HepG2 (cell line): Measurements from ENCODE around the gene ZFP69. TPM values are rescaled to one million over a fixed set of nuclear protein-coding genes. Genes with fewer than 3 reads are reported as not detected.

ENCODE experiments used
- JUN ChIP-seq: sonication (generic); formaldehyde crosslinking; IDR thresholded peaks from 2 replicates; pipeline ENCODE4 v1.4.0; 2020; ENCODE audit warnings: mild to moderate bottlenecking, missing genetic modification reagents
- JUND ChIP-seq: sonication (generic); formaldehyde crosslinking; IDR thresholded peaks from 2 replicates; pipeline ENCODE4 v1.8.0; 2022; ENCODE audit warnings: mild to moderate bottlenecking, missing genetic modification reagents
- MED13 ChIP-seq: sonication (generic); formaldehyde crosslinking; IDR thresholded peaks from 2 replicates; pipeline ENCODE4 v1.5.0; 2020; ENCODE audit warnings: missing genetic modification reagents
- MTA3 ChIP-seq: sonication (generic); formaldehyde crosslinking; IDR thresholded peaks from 2 replicates; pipeline ENCODE4 v1.4.0; 2020; ENCODE audit warnings: missing genetic modification reagents
- NCOA5 ChIP-seq: sonication (generic); formaldehyde crosslinking; IDR thresholded peaks from 2 replicates; pipeline ENCODE4 v1.4.0; 2020; ENCODE audit warnings: missing genetic modification reagents
- PAX8 ChIP-seq: sonication (generic); formaldehyde crosslinking; IDR thresholded peaks from 2 replicates; pipeline ENCODE4 v1.8.0; 2022; ENCODE audit warnings: mild to moderate bottlenecking, missing genetic modification reagents, borderline replicate concordance
- POLR2A ChIP-seq, 2 experiments: IDR thresholded peaks; 2 replicates each; pipeline ENCODE4 v1.6.1; 2011; ENCODE audit warnings: low read depth in 2 of 2, low read length in 2 of 2, mild to moderate bottlenecking in 1 of 2, moderate library complexity in 1 of 2; ENCODE audit not compliant: insufficient read depth in 1 of 2
- PRMT3 ChIP-seq: sonication (generic); formaldehyde crosslinking; IDR thresholded peaks from 2 replicates; pipeline ENCODE4 v1.8.1; 2022; ENCODE audit warnings: low read depth, mild to moderate bottlenecking, moderate library complexity, missing genetic modification reagents, borderline replicate concordance
- SAFB2 ChIP-seq: sonication (generic); formaldehyde crosslinking; IDR thresholded peaks from 2 replicates; pipeline ENCODE4 v1.5.1; 2020; ENCODE audit warnings: missing genetic modification reagents, low read depth, mild to moderate bottlenecking, borderline replicate concordance
- THYN1 ChIP-seq: sonication (generic); formaldehyde crosslinking; IDR thresholded peaks from 2 replicates; pipeline ENCODE4 v1.8.1; 2023; ENCODE audit warnings: low read depth, mild to moderate bottlenecking, moderate library complexity, missing genetic modification reagents, borderline replicate concordance
- ZNF10 ChIP-seq: sonication (generic); formaldehyde crosslinking; IDR thresholded peaks from 2 replicates; pipeline ENCODE4 v1.4.0; 2020; ENCODE audit warnings: mild to moderate bottlenecking, low read depth, missing genetic modification reagents, borderline replicate concordance
- ZNF121 ChIP-seq: sonication (generic); formaldehyde crosslinking; IDR thresholded peaks from 2 replicates; pipeline ENCODE4 v1.5.0; 2020; ENCODE audit warnings: mild to moderate bottlenecking, missing genetic modification reagents
- ZNF207 ChIP-seq: fragments of 450-650 bp; IDR thresholded peaks from 2 replicates; pipeline ENCODE4 v1.6.1; 2016; ENCODE audit warnings: antibody characterized with exemption, borderline replicate concordance
- ZNF235 ChIP-seq: sonication (generic); formaldehyde crosslinking; IDR thresholded peaks from 2 replicates; pipeline ENCODE4 v1.8.1; 2023; ENCODE audit warnings: mild to moderate bottlenecking, missing genetic modification reagents, borderline replicate concordance
- ZNF547 ChIP-seq: sonication (generic); formaldehyde crosslinking; IDR thresholded peaks from 2 replicates; pipeline ENCODE4 v1.5.1; 2020; ENCODE audit warnings: mild to moderate bottlenecking, missing genetic modification reagents
- ZNF615 ChIP-seq: sonication (generic); formaldehyde crosslinking; IDR thresholded peaks from 2 replicates; pipeline ENCODE4 v1.5.0; 2020; ENCODE audit warnings: mild to moderate bottlenecking, missing genetic modification reagents, borderline replicate concordance
- ZNF644 ChIP-seq: IDR thresholded peaks from 2 replicates; pipeline ENCODE4 v1.6.1; 2016; ENCODE audit warnings: low read depth
- ZNF749 ChIP-seq: sonication (generic); formaldehyde crosslinking; IDR thresholded peaks from 2 replicates; pipeline ENCODE4 v1.8.0; 2022; ENCODE audit warnings: mild to moderate bottlenecking, missing genetic modification reagents, moderate library complexity, borderline replicate concordance
- ZNF75D ChIP-seq: sonication (generic); formaldehyde crosslinking; IDR thresholded peaks from 2 replicates; pipeline ENCODE4 v1.8.1; 2023; ENCODE audit warnings: missing genetic modification reagents, mild to moderate bottlenecking, borderline replicate concordance
- ZSCAN9 ChIP-seq: IDR thresholded peaks from 2 replicates; pipeline ENCODE4 v1.6.1; 2016; ENCODE audit warnings: borderline replicate concordance
- polyA plus RNA-seq, 8 experiments: library from polyadenylated mRNA; depleted of rRNA in 3 of 8; stranded (reverse) in 7 of 8; unstranded in 1 of 8; fragments of >200 nt; fragmentation: Illumina TruSeq in 4 of 8; extraction: Trizol in 4 of 8; gene quantifications; 2 replicates each; pipeline versions ENCODE4 v1.2.1 to v1.2.3, GENCODE V29; 2011 to 2016; ENCODE audit warnings: low read depth in 4 of 8, missing spikeins in 1 of 8, mixed read lengths in 1 of 8; ENCODE audit not compliant: insufficient read depth in 1 of 8
- total RNA-seq, 5 experiments: library from RNA; depleted of rRNA; stranded (reverse); fragments of >200 nt; fragmentation: Illumina TruSeq; extraction: Trizol; gene quantifications; 2 replicates each; pipeline ENCODE4 v1.2.3, GENCODE V29; 2016; ENCODE audit warnings: low read depth in 1 of 5
- TF ChIP-seq, protein P1 (sequence below): sonication (generic); formaldehyde crosslinking; IDR thresholded peaks from 2 replicates; pipeline ENCODE4 v1.8.1; 2023; ENCODE audit warnings: missing genetic modification reagents, inconsistent platforms, borderline replicate concordance
- TF ChIP-seq, protein P2 (sequence below): sonication (generic); formaldehyde crosslinking; IDR thresholded peaks from 2 replicates; pipeline ENCODE4 v1.5.0; 2020; ENCODE audit warnings: mild to moderate bottlenecking, missing genetic modification reagents
- TF ChIP-seq, protein P3 (sequence below): IDR thresholded peaks from 2 replicates; pipeline ENCODE4 v1.6.1; 2016; ENCODE audit warnings: low read depth, borderline replicate concordance
- TF ChIP-seq, protein P4 (sequence below): sonication (generic); formaldehyde crosslinking; IDR thresholded peaks from 2 replicates; pipeline ENCODE4 v1.4.0; 2020; ENCODE audit warnings: missing genetic modification reagents, mild to moderate bottlenecking, borderline replicate concordance

Gene ZFP69
- total and polyA plus RNA-seq, 2 of the 13 experiments (the other 11 are each of a cell fraction or from before 2014, with no cell fraction given) = 2.6 to 5.6 TPM

DNA sequence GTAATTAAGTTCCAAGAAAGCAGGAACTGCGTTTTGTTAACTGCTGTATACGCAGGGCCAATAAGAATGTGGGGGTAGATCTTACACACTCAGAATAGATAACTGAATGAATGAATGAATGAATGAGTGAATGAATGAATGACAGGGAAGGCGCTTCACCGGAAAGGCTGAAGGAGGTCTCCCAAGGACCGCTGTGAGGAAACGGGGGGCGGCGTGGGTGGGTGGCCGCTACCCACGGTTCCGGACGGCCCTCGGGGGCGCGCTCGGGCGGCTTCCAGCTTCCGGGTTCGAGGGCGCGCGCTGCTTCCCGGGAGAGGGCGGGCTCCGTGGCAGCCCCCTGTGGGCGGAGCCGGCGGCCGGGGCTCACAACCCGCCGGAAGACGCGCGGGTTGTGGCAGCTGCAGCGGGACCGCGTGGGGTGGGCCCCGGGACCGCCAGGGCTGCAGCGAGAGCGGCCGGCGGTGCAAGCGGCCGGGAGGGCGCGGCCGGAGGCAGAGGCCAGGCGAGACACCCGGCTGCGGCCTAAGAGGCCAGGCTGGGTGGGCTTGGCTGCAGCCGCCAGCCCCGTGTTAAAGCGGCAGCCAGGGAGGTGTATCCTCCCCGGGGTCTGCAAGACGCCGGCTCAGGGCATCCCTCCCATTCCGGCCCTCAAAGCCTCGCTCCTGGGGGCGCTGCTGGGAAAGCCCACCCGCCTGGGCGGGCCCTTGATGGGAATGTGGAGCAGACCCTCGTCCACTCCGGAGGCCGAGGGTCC, at the start of gene ZFP69 (continued):
- TF ChIP-seq JUN (CRISPR knock-in tag) (no peak), ZNF644 (CRISPR knock-in tag) (no peak), THYN1 (CRISPR knock-in tag) (no peak), ZNF75D (CRISPR knock-in tag) (no peak), ZNF235 (CRISPR knock-in tag) (peak; percentile 82; the same call in 1 of the 2 replicates), SAFB2 (CRISPR knock-in tag) (no peak), ZNF749 (CRISPR knock-in tag) (peak; percentile 74; the same call in 1 of the 2 replicates), POLR2A (IDR thresholded peaks at IDR 0.05; ENCODE audit: insufficient read depth in 1 of 2, low read depth in 2 of 2, low read length in 2 of 2) (peak; percentile 20 to 79; a peak in 2 of 4 replicates), ZNF547 (CRISPR knock-in tag) (no peak), MTA3 (no peak), ZNF615 (CRISPR knock-in tag) (0 out of 2 replicates have a peak, but pooled peaks have one; percentile 25), ZSCAN9 (CRISPR knock-in tag) (no peak), NCOA5 (CRISPR knock-in tag) (no peak), ZNF207 (no peak), PAX8 (CRISPR knock-in tag) (no peak), ZNF10 (CRISPR knock-in tag) (no peak), MED13 (CRISPR knock-in tag) (no peak), PRMT3 (no peak), ZNF121 (CRISPR knock-in tag) (no peak), JUND (CRISPR knock-in tag) (no peak)
- TF ChIP-seq, protein P1, sequence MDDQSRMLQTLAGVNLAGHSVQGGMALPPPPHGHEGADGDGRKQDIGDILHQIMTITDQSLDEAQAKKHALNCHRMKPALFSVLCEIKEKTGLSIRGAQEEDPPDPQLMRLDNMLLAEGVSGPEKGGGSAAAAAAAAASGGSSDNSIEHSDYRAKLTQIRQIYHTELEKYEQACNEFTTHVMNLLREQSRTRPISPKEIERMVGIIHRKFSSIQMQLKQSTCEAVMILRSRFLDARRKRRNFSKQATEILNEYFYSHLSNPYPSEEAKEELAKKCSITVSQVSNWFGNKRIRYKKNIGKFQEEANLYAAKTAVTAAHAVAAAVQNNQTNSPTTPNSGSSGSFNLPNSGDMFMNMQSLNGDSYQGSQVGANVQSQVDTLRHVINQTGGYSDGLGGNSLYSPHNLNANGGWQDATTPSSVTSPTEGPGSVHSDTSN (CRISPR knock-in tag) = no peak
- TF ChIP-seq, protein P2, sequence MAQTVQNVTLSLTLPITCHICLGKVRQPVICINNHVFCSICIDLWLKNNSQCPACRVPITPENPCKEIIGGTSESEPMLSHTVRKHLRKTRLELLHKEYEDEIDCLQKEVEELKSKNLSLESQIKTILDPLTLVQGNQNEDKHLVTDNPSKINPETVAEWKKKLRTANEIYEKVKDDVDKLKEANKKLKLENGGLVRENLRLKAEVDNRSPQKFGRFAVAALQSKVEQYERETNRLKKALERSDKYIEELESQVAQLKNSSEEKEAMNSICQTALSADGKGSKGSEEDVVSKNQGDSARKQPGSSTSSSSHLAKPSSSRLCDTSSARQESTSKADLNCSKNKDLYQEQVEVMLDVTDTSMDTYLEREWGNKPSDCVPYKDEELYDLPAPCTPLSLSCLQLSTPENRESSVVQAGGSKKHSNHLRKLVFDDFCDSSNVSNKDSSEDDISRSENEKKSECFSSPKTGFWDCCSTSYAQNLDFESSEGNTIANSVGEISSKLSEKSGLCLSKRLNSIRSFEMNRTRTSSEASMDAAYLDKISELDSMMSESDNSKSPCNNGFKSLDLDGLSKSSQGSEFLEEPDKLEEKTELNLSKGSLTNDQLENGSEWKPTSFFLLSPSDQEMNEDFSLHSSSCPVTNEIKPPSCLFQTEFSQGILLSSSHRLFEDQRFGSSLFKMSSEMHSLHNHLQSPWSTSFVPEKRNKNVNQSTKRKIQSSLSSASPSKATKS (CRISPR knock-in tag) = no peak
- TF ChIP-seq, protein P3, sequence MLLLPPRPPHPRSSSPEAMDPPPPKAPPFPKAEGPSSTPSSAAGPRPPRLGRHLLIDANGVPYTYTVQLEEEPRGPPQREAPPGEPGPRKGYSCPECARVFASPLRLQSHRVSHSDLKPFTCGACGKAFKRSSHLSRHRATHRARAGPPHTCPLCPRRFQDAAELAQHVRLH (CRISPR knock-in tag) = no peak
- TF ChIP-seq, protein P4, sequence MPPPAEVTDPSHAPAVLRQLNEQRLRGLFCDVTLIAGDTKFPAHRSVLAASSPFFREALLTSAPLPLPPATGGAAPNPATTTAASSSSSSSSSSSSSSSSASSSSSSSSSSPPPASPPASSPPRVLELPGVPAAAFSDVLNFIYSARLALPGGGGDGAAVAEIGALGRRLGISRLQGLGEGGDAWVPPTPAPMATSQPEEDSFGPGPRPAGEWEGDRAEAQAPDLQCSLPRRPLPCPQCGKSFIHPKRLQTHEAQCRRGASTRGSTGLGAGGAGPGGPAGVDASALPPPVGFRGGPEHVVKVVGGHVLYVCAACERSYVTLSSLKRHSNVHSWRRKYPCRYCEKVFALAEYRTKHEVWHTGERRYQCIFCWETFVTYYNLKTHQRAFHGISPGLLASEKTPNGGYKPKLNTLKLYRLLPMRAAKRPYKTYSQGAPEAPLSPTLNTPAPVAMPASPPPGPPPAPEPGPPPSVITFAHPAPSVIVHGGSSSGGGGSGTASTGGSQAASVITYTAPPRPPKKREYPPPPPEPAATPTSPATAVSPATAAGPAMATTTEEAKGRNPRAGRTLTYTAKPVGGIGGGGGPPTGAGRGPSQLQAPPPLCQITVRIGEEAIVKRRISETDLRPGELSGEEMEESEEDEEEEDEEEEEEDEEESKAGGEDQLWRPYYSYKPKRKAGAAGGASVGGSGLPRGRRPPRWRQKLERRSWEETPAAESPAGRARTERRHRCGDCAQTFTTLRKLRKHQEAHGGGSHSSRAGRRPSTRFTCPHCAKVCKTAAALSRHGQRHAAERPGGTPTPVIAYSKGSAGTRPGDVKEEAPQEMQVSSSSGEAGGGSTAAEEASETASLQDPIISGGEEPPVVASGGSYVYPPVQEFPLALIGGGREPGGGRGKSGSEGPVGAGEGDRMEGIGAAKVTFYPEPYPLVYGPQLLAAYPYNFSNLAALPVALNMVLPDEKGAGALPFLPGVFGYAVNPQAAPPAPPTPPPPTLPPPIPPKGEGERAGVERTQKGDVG = no peak
